HepG2 (cell line): Measurements from ENCODE around the gene BABAM1. TPM values are rescaled to one million over a fixed set of nuclear protein-coding genes. Genes with fewer than 3 reads are reported as not detected.

ENCODE experiments used
- ARID4A ChIP-seq: sonication (generic); formaldehyde crosslinking; IDR thresholded peaks from 2 replicates; pipeline ENCODE4 v1.5.0; 2020; ENCODE audit warnings: mild to moderate bottlenecking, missing genetic modification reagents, borderline replicate concordance
- ATM ChIP-seq: fragments of 450-650 bp; IDR thresholded peaks from 2 replicates; pipeline ENCODE4 v1.7.1; 2017; ENCODE audit warnings: mild to moderate bottlenecking, borderline replicate concordance
- CENPT ChIP-seq: sonication (generic); formaldehyde crosslinking; IDR thresholded peaks from 2 replicates; pipeline ENCODE4 v1.8.0; 2022; ENCODE audit warnings: low read depth, mild to moderate bottlenecking, moderate library complexity, missing genetic modification reagents
- CSRNP1 ChIP-seq: sonication (generic); formaldehyde crosslinking; IDR thresholded peaks from 2 replicates; pipeline ENCODE4 v1.8.1; 2023; ENCODE audit warnings: mild to moderate bottlenecking, missing genetic modification reagents
- DZIP1 ChIP-seq: sonication (generic); formaldehyde crosslinking; IDR thresholded peaks from 2 replicates; pipeline ENCODE4 v1.5.0; 2020; ENCODE audit warnings: mild to moderate bottlenecking, missing genetic modification reagents
- ETV6 ChIP-seq: sonication (generic); formaldehyde crosslinking; conservative IDR thresholded peaks from 2 replicates; pipeline ENCODE4 v1.4.0; 2020; ENCODE audit warnings: missing genetic modification reagents
- FOXC1 ChIP-seq: sonication (generic); formaldehyde crosslinking; IDR thresholded peaks from 2 replicates; pipeline ENCODE4 v1.8.0; 2022; ENCODE audit warnings: mild to moderate bottlenecking, missing genetic modification reagents, borderline replicate concordance
- FOXM1 ChIP-seq: sonication (generic); formaldehyde crosslinking; IDR thresholded peaks from 2 replicates; pipeline ENCODE4 v1.5.0; 2020; ENCODE audit warnings: missing genetic modification reagents
- GABPA ChIP-seq, 2 experiments: IDR thresholded peaks; 2 replicates each; pipeline ENCODE4 v1.6.1; 2011 to 2016; ENCODE audit warnings: low read depth in 2 of 2, low read length in 1 of 2, missing biosample characterization in 1 of 2, missing genetic modification characterization in 1 of 2
- HNRNPL ChIP-seq: fragments of 200-400 bp; formaldehyde crosslinking; IDR thresholded peaks from 2 replicates; pipeline ENCODE4 v1.6.1; 2017; ENCODE audit warnings: mild to moderate bottlenecking, low read depth, low read length
- KDM2A ChIP-seq: sonication (generic); formaldehyde crosslinking; IDR thresholded peaks from 2 replicates; pipeline ENCODE4 v1.4.0; 2020; ENCODE audit warnings: low read depth, missing genetic modification reagents, borderline replicate concordance
- MIER2 ChIP-seq: IDR thresholded peaks from 2 replicates; pipeline ENCODE4 v1.6.1; 2016; ENCODE audit warnings: missing biosample characterization, missing genetic modification reagents
- MIXL1 ChIP-seq: IDR thresholded peaks from 2 replicates; pipeline ENCODE4 v1.6.1; 2016
- NFYC ChIP-seq: IDR thresholded peaks from 2 replicates; pipeline ENCODE4 v1.6.1; 2016; ENCODE audit warnings: missing genetic modification reagents, missing compliant biosample characterization
- PPARG ChIP-seq: conservative IDR thresholded peaks from 2 replicates; pipeline ENCODE4 v1.6.1; 2016; ENCODE audit warnings: missing biosample characterization, missing genetic modification reagents
- RNF2 ChIP-seq: fragments of 450-650 bp; conservative IDR thresholded peaks from 2 replicates; pipeline ENCODE4 v1.6.1; 2016; ENCODE audit warnings: low read depth
- ZBTB42 ChIP-seq: sonication (generic); formaldehyde crosslinking; IDR thresholded peaks from 2 replicates; pipeline ENCODE4 v1.5.0; 2020; ENCODE audit warnings: mild to moderate bottlenecking, missing genetic modification reagents
- ZFX ChIP-seq: sonication (generic); formaldehyde crosslinking; IDR thresholded peaks from 2 replicates; pipeline ENCODE4 v1.4.0; 2020; ENCODE audit warnings: mild to moderate bottlenecking, low read depth, missing genetic modification reagents, moderate library complexity
- ZIK1 ChIP-seq: sonication (generic); formaldehyde crosslinking; IDR thresholded peaks from 2 replicates; pipeline ENCODE4 v1.5.0; 2020; ENCODE audit warnings: mild to moderate bottlenecking, low read depth, missing genetic modification reagents, borderline replicate concordance
- ZNF10 ChIP-seq: sonication (generic); formaldehyde crosslinking; IDR thresholded peaks from 2 replicates; pipeline ENCODE4 v1.4.0; 2020; ENCODE audit warnings: mild to moderate bottlenecking, low read depth, missing genetic modification reagents, borderline replicate concordance
- ZNF256 ChIP-seq: sonication (generic); formaldehyde crosslinking; conservative IDR thresholded peaks from 2 replicates; pipeline ENCODE4 v1.4.0; 2020; ENCODE audit warnings: missing genetic modification reagents
- ZNF337 ChIP-seq: sonication (generic); formaldehyde crosslinking; IDR thresholded peaks from 2 replicates; pipeline ENCODE4 v1.5.1; 2020; ENCODE audit warnings: missing genetic modification reagents, low read depth, mild to moderate bottlenecking, borderline replicate concordance
- ZSCAN31 ChIP-seq: sonication (generic); formaldehyde crosslinking; IDR thresholded peaks from 2 replicates; pipeline ENCODE4 v1.5.0; 2020; ENCODE audit warnings: low read depth, mild to moderate bottlenecking, missing genetic modification reagents
- polyA plus RNA-seq, 8 experiments: library from polyadenylated mRNA; depleted of rRNA in 3 of 8; stranded (reverse) in 7 of 8; unstranded in 1 of 8; fragments of >200 nt; fragmentation: Illumina TruSeq in 4 of 8; extraction: Trizol in 4 of 8; gene quantifications; 2 replicates each; pipeline versions ENCODE4 v1.2.1 to v1.2.3, GENCODE V29; 2011 to 2016; ENCODE audit warnings: low read depth in 4 of 8, missing spikeins in 1 of 8, mixed read lengths in 1 of 8; ENCODE audit not compliant: insufficient read depth in 1 of 8
- total RNA-seq, 5 experiments: library from RNA; depleted of rRNA; stranded (reverse); fragments of >200 nt; fragmentation: Illumina TruSeq; extraction: Trizol; gene quantifications; 2 replicates each; pipeline ENCODE4 v1.2.3, GENCODE V29; 2016; ENCODE audit warnings: low read depth in 1 of 5

Gene BABAM1
- total and polyA plus RNA-seq, 2 of the 13 experiments (the other 11 are each of a cell fraction or from before 2014, with no cell fraction given), result 70.0 to 82.0 TPM

GRCh38 chr19:17255150-17255621 is 12.1 kb upstream of the BABAM1 start (continued):
- TF ChIP-seq GABPA (IDR thresholded peaks at IDR 0.05; ENCODE audit: low read depth, low read length) (no peak), GABPA (CRISPR knock-in tag; IDR thresholded peaks at IDR 0.05; ENCODE audit: low read depth) (no peak), ZIK1 (CRISPR knock-in tag) (no peak), ZNF256 (CRISPR knock-in tag) (no peak), ZNF337 (CRISPR knock-in tag) (no peak), PPARG (CRISPR knock-in tag) (no peak), ETV6 (CRISPR knock-in tag) (no peak; the same call in 1 of the 2 replicates), FOXC1 (no peak), FOXM1 (CRISPR knock-in tag) (no peak), DZIP1 (CRISPR knock-in tag) (no peak), MIER2 (CRISPR knock-in tag) (no peak), HNRNPL (peak; percentile 75; the same call in 1 of the 2 replicates), ATM (no peak), ARID4A (CRISPR knock-in tag) (peak; percentile 49; the same call in 1 of the 2 replicates), CENPT (CRISPR knock-in tag) (no peak), MIXL1 (no peak), ZSCAN31 (CRISPR knock-in tag) (peak; percentile 58; the same call in 1 of the 2 replicates), ZNF10 (CRISPR knock-in tag) (no peak), CSRNP1 (CRISPR knock-in tag) (peak; percentile 73; the same call in 1 of the 2 replicates), ZFX (peak; percentile 79), NFYC (CRISPR knock-in tag) (no peak), ZBTB42 (no peak), RNF2 (no peak), KDM2A (CRISPR knock-in tag) (0 out of 2 replicates have a peak, but pooled peaks have one; percentile 40)
